ENCODE measurements around the gene ABCB10.
"Not testable (repeated sequence)": the region's sequence is repeated elsewhere in the genome, so short reads cannot be mapped to it uniquely, and the experiment has no call there.

ABCB10 gene

GRCh38 chr1:229596925-229597699 is 38.6 kb upstream of the ABCB10 start:
- no peak for DNase-seq (ENCODE audit: low spot score)
- TF ChIP-seq, protein P1, sequence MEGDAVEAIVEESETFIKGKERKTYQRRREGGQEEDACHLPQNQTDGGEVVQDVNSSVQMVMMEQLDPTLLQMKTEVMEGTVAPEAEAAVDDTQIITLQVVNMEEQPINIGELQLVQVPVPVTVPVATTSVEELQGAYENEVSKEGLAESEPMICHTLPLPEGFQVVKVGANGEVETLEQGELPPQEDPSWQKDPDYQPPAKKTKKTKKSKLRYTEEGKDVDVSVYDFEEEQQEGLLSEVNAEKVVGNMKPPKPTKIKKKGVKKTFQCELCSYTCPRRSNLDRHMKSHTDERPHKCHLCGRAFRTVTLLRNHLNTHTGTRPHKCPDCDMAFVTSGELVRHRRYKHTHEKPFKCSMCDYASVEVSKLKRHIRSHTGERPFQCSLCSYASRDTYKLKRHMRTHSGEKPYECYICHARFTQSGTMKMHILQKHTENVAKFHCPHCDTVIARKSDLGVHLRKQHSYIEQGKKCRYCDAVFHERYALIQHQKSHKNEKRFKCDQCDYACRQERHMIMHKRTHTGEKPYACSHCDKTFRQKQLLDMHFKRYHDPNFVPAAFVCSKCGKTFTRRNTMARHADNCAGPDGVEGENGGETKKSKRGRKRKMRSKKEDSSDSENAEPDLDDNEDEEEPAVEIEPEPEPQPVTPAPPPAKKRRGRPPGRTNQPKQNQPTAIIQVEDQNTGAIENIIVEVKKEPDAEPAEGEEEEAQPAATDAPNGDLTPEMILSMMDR (IDR thresholded peaks at IDR 0.05; ENCODE audit: extremely low read depth, insufficient read depth, missing control alignments), result no peak
- in situ Hi-C loops (cut with MboI; ENCODE audit: low pct_unique_long_range_greater_than_20kb, low sequenced_read_pairs, unreplicated experiment), result no loop called here

GRCh38 chr1:229595876-229596275 is 37.4 kb upstream of the ABCB10 start:
- in situ Hi-C loops (cut with MboI; ENCODE audit: low pct_unique_long_range_greater_than_20kb, low sequenced_read_pairs, unreplicated experiment); DNase-seq (ENCODE audit: low spot score): not testable (repeated sequence)

DNA sequence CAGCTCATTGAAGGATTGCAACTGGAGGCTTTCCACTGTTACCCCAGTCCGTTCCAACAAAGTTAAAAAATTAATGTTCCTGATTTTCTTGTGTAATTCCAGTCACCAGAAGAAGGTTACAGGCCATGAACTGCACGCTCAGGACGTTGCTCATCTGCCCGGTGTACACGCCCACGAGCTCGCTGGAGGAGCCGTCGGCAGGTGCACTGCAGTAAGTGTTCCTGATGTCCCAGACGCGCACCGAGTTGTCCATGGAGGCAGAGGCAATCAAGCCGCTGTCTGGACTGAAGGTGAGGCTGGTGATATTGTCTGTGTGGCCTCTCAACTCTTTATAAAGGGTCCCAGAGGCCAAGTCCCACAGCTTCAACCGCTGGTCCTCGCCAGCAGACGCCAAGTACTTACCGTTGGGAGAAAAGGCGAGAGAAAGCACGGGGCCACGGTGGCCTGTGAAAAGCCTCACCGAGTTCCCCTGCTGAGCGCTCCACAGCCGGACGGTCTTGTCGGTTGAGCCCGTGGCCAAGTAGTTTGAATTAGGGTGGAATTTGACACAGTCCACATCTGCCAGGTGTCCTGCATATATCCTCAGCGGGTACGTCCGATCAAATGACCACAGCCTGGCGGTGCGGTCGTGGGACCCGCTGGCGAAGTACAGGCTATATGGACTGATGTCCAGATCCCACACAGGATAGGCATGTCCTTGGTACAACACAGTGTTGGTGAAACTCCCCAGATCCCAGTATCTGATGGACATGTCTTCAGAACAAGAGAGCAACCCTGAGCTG is 35.9 kb upstream of the ABCB10 start:
- TF ChIP-seq, protein P1 (IDR thresholded peaks at IDR 0.05; ENCODE audit: extremely low read depth, insufficient read depth, missing control alignments), result no peak
- DNase-seq (ENCODE audit: low spot score), result no peak
- in situ Hi-C loops (cut with MboI; ENCODE audit: low pct_unique_long_range_greater_than_20kb, low sequenced_read_pairs, unreplicated experiment), result no loop called here

DNA sequence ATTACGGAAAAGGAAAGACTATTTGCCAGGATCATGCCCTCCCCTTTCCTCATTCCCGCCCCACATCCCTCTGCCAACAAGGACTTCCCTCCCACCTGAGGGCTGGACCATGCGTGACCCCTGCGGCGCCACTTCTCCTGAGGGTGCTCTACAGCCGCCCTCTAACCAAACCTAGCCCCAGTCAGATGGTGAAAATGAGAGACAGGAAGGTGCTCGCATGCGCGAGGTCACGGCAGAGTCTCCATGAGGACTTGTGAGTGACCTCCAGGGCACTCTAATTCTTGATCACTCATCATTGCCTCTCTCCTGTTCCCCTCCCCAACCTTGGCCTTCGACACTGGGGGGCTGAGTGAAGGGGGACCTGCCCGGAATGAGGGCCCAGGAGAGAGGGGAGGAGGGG is 35.3 kb upstream of the ABCB10 start:
- no peak for DNase-seq (ENCODE audit: low spot score)
- in situ Hi-C loops (cut with MboI; ENCODE audit: low pct_unique_long_range_greater_than_20kb, low sequenced_read_pairs, unreplicated experiment), result no loop called here

DNA sequence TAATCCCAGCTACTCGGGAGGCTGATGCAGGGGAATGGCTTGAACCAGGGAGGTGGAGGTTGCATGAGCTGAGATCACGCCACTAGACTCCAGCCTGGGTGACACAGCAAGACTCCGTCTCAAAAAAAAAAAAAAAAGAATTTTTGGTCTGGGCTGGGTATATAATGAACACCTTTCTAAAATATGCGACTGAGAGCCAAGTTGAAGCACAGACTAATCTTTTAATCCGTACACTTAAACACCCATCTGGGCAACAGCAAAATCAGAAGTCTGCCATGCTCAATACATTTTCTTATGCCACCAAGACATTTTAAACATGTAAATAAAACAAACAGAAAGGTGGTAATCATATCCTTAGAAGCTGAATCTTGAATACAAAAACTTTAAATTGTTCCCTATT is 31.6 kb upstream of the ABCB10 start:
- DNase-seq (ENCODE audit: low spot score), result no peak
- TF ChIP-seq, protein P1 (IDR thresholded peaks at IDR 0.05; ENCODE audit: extremely low read depth, insufficient read depth, missing control alignments), result no peak
- in situ Hi-C loops (cut with MboI; ENCODE audit: low pct_unique_long_range_greater_than_20kb, low sequenced_read_pairs, unreplicated experiment), result no loop called here

More for the DNA sequence above, 35.3 kb upstream of the ABCB10 start:
- TF ChIP-seq, protein P1 (IDR thresholded peaks at IDR 0.05; ENCODE audit: extremely low read depth, insufficient read depth, missing control alignments), result no peak

GRCh38 chr1:229585338-229585737 is 26.8 kb upstream of the ABCB10 start:
- TF ChIP-seq, protein P1 (IDR thresholded peaks at IDR 0.05; ENCODE audit: extremely low read depth, insufficient read depth, missing control alignments), result no peak
- in situ Hi-C loops (cut with MboI; ENCODE audit: low pct_unique_long_range_greater_than_20kb, low sequenced_read_pairs, unreplicated experiment), result no loop called here
- DNase-seq (ENCODE audit: low spot score), result no peak

GRCh38 chr1:229582715-229583114 is 24.2 kb upstream of the ABCB10 start:
- in situ Hi-C loops (cut with MboI; ENCODE audit: low pct_unique_long_range_greater_than_20kb, low sequenced_read_pairs, unreplicated experiment), result no loop called here
- TF ChIP-seq, protein P1 (IDR thresholded peaks at IDR 0.05; ENCODE audit: extremely low read depth, insufficient read depth, missing control alignments), result no peak
- no peak for DNase-seq (ENCODE audit: low spot score)

Measured in GM13977 (cell line).